Measurements from ENCODE around the gene C18orf54. TPM values are rescaled to one million over a fixed set of nuclear protein-coding genes. Genes with fewer than 3 reads are reported as not detected.

Gene C18orf54
- total RNA-seq, 1 experiment from 2014 or later: 5.5 TPM

- no peaks in the 10 kb centered on the region for H3K27me3 Mint-ChIP-seq (ENCODE audit: insufficient read depth, unreplicated experiment)
- H3K36me3 Mint-ChIP-seq (ENCODE audit: insufficient read depth, unreplicated experiment): peaks cover 7% of the 10 kb centered on the region
- peak overlapping the region; percentile 100 for H3K4me3 Mint-ChIP-seq (ENCODE audit: unreplicated experiment)
- ChIA-PET CTCF (interaction anchor here (0.8 to 1.9 kb wide), 7 partner anchors 12 to 140 kb away, joined by 3 to 9 read pairs (median 3); no protein-coding TSS in a partner anchor), POLR2A (interaction anchor here (0.6 to 3.7 kb wide), 11 partner anchors 12 to 572 kb away, joined by 3 to 16 read pairs (median 4); partner anchors contain the start of gene POLI)
- TSS peak; percentile 42 for BruUV-seq (replicated peaks)
- DNase-seq (ENCODE audit: unreplicated experiment): peak; percentile 30
- no peak for TF ChIP-seq CTCF (IDR thresholded peaks at IDR 0.05; ENCODE audit: unreplicated experiment)
- no peaks in the 10 kb centered on the region for H3K9me3 Mint-ChIP-seq (ENCODE audit: unreplicated experiment)
- intact Hi-C loops (cut with micrococcal nuclease): loop anchor here (2.0 to 5.0 kb wide), 2 partner anchors 30 to 201 kb away; no protein-coding TSS in a partner anchor
- peak overlapping the region; percentile 99 for H3K27ac Mint-ChIP-seq (ENCODE audit: low read depth, unreplicated experiment)
- H3K4me1 Mint-ChIP-seq (ENCODE audit: insufficient read depth, unreplicated experiment): peaks cover 6% of the 10 kb centered on the region
Observed at GRCh38 chr18:54358495-54359040, 862 bp downstream of the C18orf54 start.

- CTCF ChIA-PET: interaction anchor here (0.6 to 1.5 kb wide), 4 partner anchors 11 to 256 kb away, joined by 3 to 4 read pairs (median 3); no protein-coding TSS in a partner anchor
- Mint-ChIP-seq H3K4me1 (ENCODE audit: insufficient read depth, unreplicated experiment) (peaks cover 6% of the 10 kb centered on the region), H3K9me3 (ENCODE audit: unreplicated experiment) (no peaks in the 10 kb centered on the region), H3K4me3 (ENCODE audit: unreplicated experiment) (peak overlapping the region; percentile 100), H3K36me3 (ENCODE audit: insufficient read depth, unreplicated experiment) (peaks cover 7% of the 10 kb centered on the region), H3K27ac (ENCODE audit: low read depth, unreplicated experiment) (peak overlapping the region; percentile 99), H3K27me3 (ENCODE audit: insufficient read depth, unreplicated experiment) (no peaks in the 10 kb centered on the region)
- DNase-seq (ENCODE audit: unreplicated experiment): peak; percentile 0
- TF ChIP-seq CTCF (IDR thresholded peaks at IDR 0.05; ENCODE audit: unreplicated experiment): no peak
- intact Hi-C loops (cut with micrococcal nuclease): loop anchor here (2.0 to 5.0 kb wide), 2 partner anchors 30 to 202 kb away; no protein-coding TSS in a partner anchor
- POLR2A ChIA-PET: interaction anchor here (1.0 to 3.7 kb wide), 7 partner anchors 11 to 137 kb away, joined by 3 to 16 read pairs (median 4); partner anchors contain the start of genes MBD2 and POLI
- BruUV-seq (replicated peaks): no TSS peak
Observed at GRCh38 chr18:54359233-54359632, 1.5 kb downstream of the C18orf54 start.

- Mint-ChIP-seq H3K27me3 (ENCODE audit: insufficient read depth, unreplicated experiment) (no peaks in the 10 kb centered on the region), H3K27ac (ENCODE audit: low read depth, unreplicated experiment) (no peak overlapping the region), H3K4me1 (ENCODE audit: insufficient read depth, unreplicated experiment) (peaks cover 6% of the 10 kb centered on the region), H3K4me3 (ENCODE audit: unreplicated experiment) (no peak overlapping the region), H3K9me3 (ENCODE audit: unreplicated experiment) (no peaks in the 10 kb centered on the region), H3K36me3 (ENCODE audit: insufficient read depth, unreplicated experiment) (peaks cover 7% of the 10 kb centered on the region)
- no TSS peak for BruUV-seq (replicated peaks)
- DNase-seq (ENCODE audit: unreplicated experiment): no peak
- intact Hi-C loops (cut with micrococcal nuclease): no loop called here
- ChIA-PET POLR2A (no interaction called here), CTCF (interaction anchor here (2.2 kb wide), 1 partner anchor 32 kb away, joined by 5 read pairs; no protein-coding TSS in a partner anchor)
- TF ChIP-seq CTCF (IDR thresholded peaks at IDR 0.05; ENCODE audit: unreplicated experiment): no peak
Observed at GRCh38 chr18:54360406-54360805, 2.7 kb downstream of the C18orf54 start.

- H3K27me3 Mint-ChIP-seq (ENCODE audit: insufficient read depth, unreplicated experiment): no peaks in the 10 kb centered on the region
- no peak for DNase-seq (ENCODE audit: unreplicated experiment)
- no peaks in the 10 kb centered on the region for H3K4me1 Mint-ChIP-seq (ENCODE audit: insufficient read depth, unreplicated experiment)
- POLR2A ChIA-PET: interaction anchor here (0.8 to 1.0 kb wide), 2 partner anchors 8 to 12 kb away, joined by 3 to 4 read pairs; no protein-coding TSS in a partner anchor
- H3K36me3 Mint-ChIP-seq (ENCODE audit: insufficient read depth, unreplicated experiment): no peaks in the 10 kb centered on the region
- intact Hi-C loops (cut with micrococcal nuclease): no loop called here
- H3K9me3 Mint-ChIP-seq (ENCODE audit: unreplicated experiment): no peaks in the 10 kb centered on the region
- no peak overlapping the region for H3K4me3 Mint-ChIP-seq (ENCODE audit: unreplicated experiment)
- no peak for TF ChIP-seq CTCF (IDR thresholded peaks at IDR 0.05; ENCODE audit: unreplicated experiment)
- H3K27ac Mint-ChIP-seq (ENCODE audit: low read depth, unreplicated experiment): no peak overlapping the region
- BruUV-seq (replicated peaks): no TSS peak
- CTCF ChIA-PET: no interaction called here
Observed at GRCh38 chr18:54378057-54378456, 20.4 kb downstream of the C18orf54 start.

Data from MCF 10A (cell line).